Peyer's patch (tissue), 4 donors: ENCODE measurements around the gene SAT1. TPM values are rescaled to one million over a fixed set of nuclear protein-coding genes. Genes with fewer than 3 reads are reported as not detected.
A peak's percentile ranks its signal among the peaks of the same experiment; 100 is the strongest.

Experiments used
- DNase-seq, 3 donors: peaks; one replicate each; pipeline ENCODE4 v3.0.0-alpha.2; 2017 to 2019
- H3K27ac ChIP-seq, 4 donors: fragments of 200-600 bp; sonication (generic); one replicate each; pipeline ENCODE4 v1.5.1; 2016 to 2019
- H3K27me3 ChIP-seq, 2 donors: fragments of 200-600 bp; sonication (generic); one replicate each; pipeline ENCODE4 v1.5.1; 2019
- H3K36me3 ChIP-seq, 3 donors: fragments of 200-600 bp; sonication (generic); one replicate each; pipeline ENCODE4 v1.5.1; 2016 to 2019
- H3K4me1 ChIP-seq, 4 donors: fragments of 200-600 bp; sonication (generic); one replicate each; pipeline ENCODE4 v1.5.1; 2016 to 2019
- H3K4me3 ChIP-seq, 4 donors: fragments of 200-600 bp; sonication (generic); 1 replicate in 3 of 4; 2 replicates in 1 of 4; pipeline ENCODE4 v1.5.1; 2016 to 2019; ENCODE audit warnings: mild to moderate bottlenecking in 1 of 4
- H3K9me3 ChIP-seq, 4 donors: fragments of 200-600 bp; sonication (generic); one replicate each; pipeline ENCODE4 v1.5.1; 2016 to 2019; ENCODE audit warnings: mild to moderate bottlenecking in 1 of 4
- POLR2A ChIP-seq, 2 donors: fragments of 450-650 bp; IDR thresholded peaks; one replicate each; pipeline ENCODE4 v1.5.1; 2017; ENCODE audit warnings: antibody characterized with exemption in 2 of 2, mild to moderate bottlenecking in 2 of 2, moderate library complexity in 2 of 2
- small RNA-seq, 2 donors: library from RNA; depleted of rRNA; stranded (forward); fragments of <200 nt; gene quantifications; one replicate each; pipeline ENCODE3, GENCODE V24; 2016
- total RNA-seq, 4 donors: library from RNA; depleted of rRNA; stranded (reverse); fragments of >200 nt; gene quantifications; one replicate each; pipeline ENCODE4 v1.1.0, GENCODE V29; 2016
- TF ChIP-seq, protein P1 (sequence below), 6 experiments: fragments of 450-650 bp in 4 of 6; fragments of 200-600 bp in 2 of 6; sonication (generic) in 1 of 6; IDR thresholded peaks; one replicate each; pipeline ENCODE4 v1.5.1; 2017 to 2019; ENCODE audit warnings: antibody characterized with exemption in 6 of 6, mild to moderate bottlenecking in 3 of 6, moderate library complexity in 1 of 6

Gene SAT1
- total RNA-seq, 4 donors from 2014 or later, result 796 to 836 (median 832) TPM

DNA sequence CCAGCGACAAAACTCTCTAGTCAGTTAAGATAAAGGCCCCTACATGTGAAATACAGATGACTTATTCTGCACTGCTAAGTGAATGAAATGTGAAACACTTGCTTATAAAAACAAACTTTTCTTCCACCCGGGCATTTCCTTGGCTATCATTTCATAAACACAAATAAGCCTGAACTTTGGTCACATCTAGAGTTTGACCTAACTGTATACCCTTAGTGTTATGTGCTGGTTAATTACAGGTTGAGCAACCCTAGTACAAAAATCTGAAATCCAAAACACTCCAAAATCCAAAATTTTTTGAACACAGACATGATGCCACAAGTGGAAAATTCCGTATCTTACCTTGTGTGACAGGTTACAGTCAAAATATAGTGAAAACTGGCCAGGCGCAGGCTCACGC, 45.9 kb downstream of the SAT1 start:
- Histone ChIP-seq H3K36me3 (no peaks in the 10 kb centered on the region), H3K4me1 (no peaks in the 10 kb centered on the region), H3K4me3 (no peak overlapping the region), H3K27ac (peak overlapping the region in 1 of 4 donors; percentile 25), H3K9me3 (no peaks in the 10 kb centered on the region), H3K27me3 (no peaks in the 10 kb centered on the region)
- no peak for DNase-seq
- TF ChIP-seq, protein P1, sequence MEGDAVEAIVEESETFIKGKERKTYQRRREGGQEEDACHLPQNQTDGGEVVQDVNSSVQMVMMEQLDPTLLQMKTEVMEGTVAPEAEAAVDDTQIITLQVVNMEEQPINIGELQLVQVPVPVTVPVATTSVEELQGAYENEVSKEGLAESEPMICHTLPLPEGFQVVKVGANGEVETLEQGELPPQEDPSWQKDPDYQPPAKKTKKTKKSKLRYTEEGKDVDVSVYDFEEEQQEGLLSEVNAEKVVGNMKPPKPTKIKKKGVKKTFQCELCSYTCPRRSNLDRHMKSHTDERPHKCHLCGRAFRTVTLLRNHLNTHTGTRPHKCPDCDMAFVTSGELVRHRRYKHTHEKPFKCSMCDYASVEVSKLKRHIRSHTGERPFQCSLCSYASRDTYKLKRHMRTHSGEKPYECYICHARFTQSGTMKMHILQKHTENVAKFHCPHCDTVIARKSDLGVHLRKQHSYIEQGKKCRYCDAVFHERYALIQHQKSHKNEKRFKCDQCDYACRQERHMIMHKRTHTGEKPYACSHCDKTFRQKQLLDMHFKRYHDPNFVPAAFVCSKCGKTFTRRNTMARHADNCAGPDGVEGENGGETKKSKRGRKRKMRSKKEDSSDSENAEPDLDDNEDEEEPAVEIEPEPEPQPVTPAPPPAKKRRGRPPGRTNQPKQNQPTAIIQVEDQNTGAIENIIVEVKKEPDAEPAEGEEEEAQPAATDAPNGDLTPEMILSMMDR (IDR thresholded peaks at IDR 0.05), result no peak
- TF ChIP-seq POLR2A (IDR thresholded peaks at IDR 0.05), result no peak

DNA sequence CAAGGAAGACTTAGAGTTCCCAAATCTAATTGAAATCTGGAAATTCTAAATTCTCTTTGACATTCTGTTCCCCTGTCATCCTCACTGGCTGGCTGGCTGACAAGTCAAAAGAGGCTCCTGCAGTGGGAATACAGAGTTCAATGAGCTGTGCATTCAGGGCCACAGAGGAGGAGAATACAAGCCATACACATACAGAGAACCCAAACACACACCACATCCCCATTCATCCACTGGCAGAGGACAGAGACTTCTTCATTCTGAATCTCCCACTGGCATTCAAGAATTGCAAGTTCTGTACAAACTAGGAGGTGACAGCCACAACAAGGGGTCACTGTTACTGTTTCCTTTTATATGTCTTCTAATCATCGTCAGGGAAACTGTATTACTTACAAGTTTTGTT, 49.7 kb downstream of the SAT1 start:
- H3K27me3 ChIP-seq, result no peaks in the 10 kb centered on the region

More for the DNA sequence above, 49.7 kb downstream of the SAT1 start:
- Histone ChIP-seq H3K9me3 (no peaks in the 10 kb centered on the region), H3K4me1 (no peaks in the 10 kb centered on the region), H3K36me3 (no peaks in the 10 kb centered on the region), H3K4me3 (no peak overlapping the region), H3K27ac (no peak overlapping the region)
- TF ChIP-seq, protein P1 (IDR thresholded peaks at IDR 0.05), result no peak
- TF ChIP-seq POLR2A (IDR thresholded peaks at IDR 0.05), result no peak
- DNase-seq, result no peak

Small RNA genes lying within 50 kb of the gene (small RNA-seq; reads per million reads assigned to genes)
- gene RF00019, result 0 reads per million in 2 donors

Other genes with a start within 250 kb of the SAT1 start
- gene PRDX4, start 115.7 kb upstream of the SAT1 start, total RNA-seq, result 10 to 100 TPM in 3 of 4 donors, 1 to 10 TPM in 1; 5.8 to 33.0 (median 30.8) TPM
- gene ACOT9, start 39.9 kb upstream of the SAT1 start, total RNA-seq, result 10 to 100 TPM; 24.7 to 29.8 (median 28.6) TPM
- gene APOO, start 124.8 kb downstream of the SAT1 start, total RNA-seq, result 10 to 100 TPM; 12.1 to 20.6 (median 17.8) TPM
- gene CXorf58, start 124.8 kb downstream of the SAT1 start, total RNA-seq, result under 1 TPM in 1 of 4 donors, not detected in 3; 0.53 TPM
- 1 to 10 TPM; 3.1 to 7.4 (median 5.5) TPM for gene KLHL15, start 244.0 kb downstream of the SAT1 start, total RNA-seq